ENCODE results near the gene FZD8.
A peak's percentile ranks its signal among the peaks of the same experiment; 100 is the strongest.

Gene FZD8

DNA sequence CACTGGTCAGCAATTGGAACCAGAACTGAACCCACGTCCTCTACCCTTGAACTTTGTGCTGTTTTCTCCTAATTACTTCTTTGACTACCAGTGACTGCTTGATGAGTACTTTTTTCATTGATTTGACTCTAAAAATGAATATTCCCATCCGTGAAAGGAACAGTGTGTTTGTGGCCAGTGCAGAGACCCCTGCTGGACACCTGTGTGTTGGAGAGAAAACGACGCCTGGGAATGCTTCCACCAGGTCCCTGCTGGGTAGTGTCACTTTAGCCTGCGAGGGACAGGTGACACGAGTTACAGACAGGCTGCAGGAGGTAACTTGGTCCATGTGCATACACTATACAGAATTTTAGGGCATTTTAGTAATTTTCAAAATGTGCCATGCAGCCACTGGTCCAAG, 43.7 kb downstream of the FZD8 start:
- POLR2A ChIA-PET = no interaction called here
- TF ChIP-seq SP1 (IDR thresholded peaks at IDR 0.05) (no peak), TARDBP (IDR thresholded peaks at IDR 0.05) (no peak), CTBP1 (IDR thresholded peaks at IDR 0.05; ENCODE audit: borderline replicate concordance) (no peak), L3MBTL2 (conservative IDR thresholded peaks at IDR 0.05) (no peak), BHLHE40 (IDR thresholded peaks at IDR 0.05; ENCODE audit: borderline replicate concordance) (no peak), FOXK2 (IDR thresholded peaks at IDR 0.05) (no peak), ELF4 (IDR thresholded peaks at IDR 0.05) (no peak), ARNT (IDR thresholded peaks at IDR 0.05) (no peak), FOXM1 (IDR thresholded peaks at IDR 0.05; ENCODE audit: borderline replicate concordance) (no peak)
- TF ChIP-seq, protein P1, sequence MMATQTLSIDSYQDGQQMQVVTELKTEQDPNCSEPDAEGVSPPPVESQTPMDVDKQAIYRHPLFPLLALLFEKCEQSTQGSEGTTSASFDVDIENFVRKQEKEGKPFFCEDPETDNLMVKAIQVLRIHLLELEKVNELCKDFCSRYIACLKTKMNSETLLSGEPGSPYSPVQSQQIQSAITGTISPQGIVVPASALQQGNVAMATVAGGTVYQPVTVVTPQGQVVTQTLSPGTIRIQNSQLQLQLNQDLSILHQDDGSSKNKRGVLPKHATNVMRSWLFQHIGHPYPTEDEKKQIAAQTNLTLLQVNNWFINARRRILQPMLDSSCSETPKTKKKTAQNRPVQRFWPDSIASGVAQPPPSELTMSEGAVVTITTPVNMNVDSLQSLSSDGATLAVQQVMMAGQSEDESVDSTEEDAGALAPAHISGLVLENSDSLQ (IDR thresholded peaks at IDR 0.05) = no peak
- CTCF ChIA-PET = no interaction called here
- peak; percentile 14 for DNase-seq (ENCODE audit: extremely low spot score)

DNA sequence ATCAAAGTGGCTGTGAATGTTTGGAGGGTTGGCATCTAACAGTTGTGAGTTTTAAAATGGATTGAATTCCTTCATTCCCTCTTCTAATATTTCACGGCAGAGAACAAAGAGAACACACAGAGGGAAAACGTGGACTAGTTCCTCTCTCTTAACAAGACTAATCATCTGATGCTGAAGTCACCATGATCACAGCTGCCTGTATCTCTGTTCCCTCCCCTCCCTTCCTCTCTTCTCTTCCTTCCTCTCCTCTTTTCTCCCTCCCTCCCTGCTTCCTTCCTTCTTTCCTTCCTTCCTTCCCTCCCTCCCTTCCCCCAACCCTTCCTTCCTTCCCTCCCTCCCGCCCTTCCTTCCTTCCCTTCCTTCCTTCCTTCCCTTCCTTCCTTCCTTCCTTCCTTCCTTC, 47.0 kb downstream of the FZD8 start:
- ChIA-PET CTCF (no interaction called here), POLR2A (no interaction called here)
- DNase-seq (ENCODE audit: extremely low spot score) = no peak
- no peak for TF ChIP-seq FOXK2 (IDR thresholded peaks at IDR 0.05)
- no peak for TF ChIP-seq ARNT (IDR thresholded peaks at IDR 0.05)
- TF ChIP-seq, protein P1 (IDR thresholded peaks at IDR 0.05) = no peak
- no peak for TF ChIP-seq SUZ12 (IDR thresholded peaks at IDR 0.05)
- no peak for TF ChIP-seq HDGF (IDR thresholded peaks at IDR 0.05; ENCODE audit: borderline replicate concordance)
- no peak for TF ChIP-seq FOXM1 (IDR thresholded peaks at IDR 0.05; ENCODE audit: borderline replicate concordance)
- no peak for TF ChIP-seq LEF1 (IDR thresholded peaks at IDR 0.05; ENCODE audit: borderline replicate concordance)
- no peak for TF ChIP-seq BHLHE40 (IDR thresholded peaks at IDR 0.05; ENCODE audit: borderline replicate concordance)

DNA sequence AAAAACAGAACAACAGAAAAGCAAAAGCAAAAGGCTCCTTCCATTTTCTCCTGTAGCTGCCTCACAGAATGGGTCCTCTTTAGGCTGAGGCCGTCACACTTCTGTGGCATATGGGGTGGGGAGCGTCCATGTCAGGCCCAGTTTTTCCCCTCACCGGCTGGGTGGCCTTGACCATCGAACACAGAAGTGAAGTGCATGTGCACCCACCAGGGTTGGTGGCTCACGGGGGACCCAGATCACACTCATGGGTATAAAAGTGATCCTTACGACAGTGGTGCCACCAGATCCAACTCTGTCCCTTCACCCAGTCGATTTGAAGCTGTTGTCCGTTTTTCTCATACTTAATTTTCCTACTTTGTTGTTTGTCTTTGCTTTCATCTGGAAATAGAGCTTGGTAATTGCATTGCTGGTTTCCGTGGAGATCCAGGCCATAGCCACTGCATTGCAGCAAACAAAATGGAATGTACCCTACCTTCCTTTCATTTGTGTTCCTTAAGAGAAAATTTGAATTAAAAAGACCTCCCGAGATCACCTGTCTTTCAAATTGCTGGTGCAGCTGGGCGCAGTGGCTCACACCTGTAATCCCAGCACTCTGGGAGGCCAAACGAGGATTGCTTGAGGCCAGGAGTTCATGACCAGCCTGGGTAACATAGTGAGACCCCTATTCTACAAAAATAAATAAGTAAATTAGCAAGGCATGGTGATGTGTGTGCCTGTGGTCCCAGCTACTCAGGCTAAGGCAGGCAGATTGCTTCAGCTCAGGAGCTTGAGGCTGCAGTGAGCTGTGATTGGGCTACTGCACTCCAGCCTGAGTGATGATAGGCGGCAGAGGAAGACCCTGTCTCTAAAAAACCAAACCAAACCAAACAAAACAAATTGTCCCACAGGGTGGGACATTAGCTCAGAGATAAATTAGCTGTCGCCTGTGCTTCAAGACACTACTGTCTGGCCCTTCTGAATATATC, 47.7 kb downstream of the FZD8 start:
- ChIA-PET CTCF (no interaction called here), POLR2A (no interaction called here)
- no peak for DNase-seq (ENCODE audit: extremely low spot score)
- TF ChIP-seq ELF4 (IDR thresholded peaks at IDR 0.05) (no peak), ARNT (IDR thresholded peaks at IDR 0.05) (no peak), ZNF384 (IDR thresholded peaks at IDR 0.05) (no peak), FOXM1 (IDR thresholded peaks at IDR 0.05; ENCODE audit: borderline replicate concordance) (no peak), FOXK2 (IDR thresholded peaks at IDR 0.05) (no peak)
- TF ChIP-seq, protein P1 (IDR thresholded peaks at IDR 0.05) = no peak

DNA sequence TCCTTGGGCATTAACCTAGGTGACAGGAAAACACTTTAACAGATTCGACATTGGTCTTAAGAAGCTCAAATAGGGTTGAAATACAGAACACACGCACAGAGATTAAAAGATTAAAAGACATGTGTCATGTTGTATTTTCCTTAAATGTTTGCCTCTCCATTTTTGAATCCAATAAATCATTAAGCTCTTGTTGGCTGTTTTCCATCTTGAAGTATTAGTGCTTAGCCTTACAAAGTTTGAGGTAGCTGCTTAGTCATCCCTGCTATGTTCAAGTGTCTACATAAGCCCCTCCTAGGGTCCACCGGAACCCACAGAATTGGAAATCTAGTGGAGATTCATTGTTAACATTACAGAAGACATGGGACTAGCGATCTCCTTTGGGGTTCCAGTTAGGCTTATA, 49.7 kb downstream of the FZD8 start:
- ChIA-PET POLR2A (no interaction called here), CTCF (interaction anchor here (1.6 kb wide), 1 partner anchor 17 kb away, joined by 3 read pairs; no protein-coding TSS in a partner anchor)
- TF ChIP-seq HDGF (IDR thresholded peaks at IDR 0.05; ENCODE audit: borderline replicate concordance) = no peak
- TF ChIP-seq SUZ12 (IDR thresholded peaks at IDR 0.05) = no peak
- no peak for TF ChIP-seq ARNT (IDR thresholded peaks at IDR 0.05)
- no peak for TF ChIP-seq FOXA1 (IDR thresholded peaks at IDR 0.05)
- no peak for TF ChIP-seq ZNF384 (IDR thresholded peaks at IDR 0.05)
- no peak for DNase-seq (ENCODE audit: extremely low spot score)

DNA sequence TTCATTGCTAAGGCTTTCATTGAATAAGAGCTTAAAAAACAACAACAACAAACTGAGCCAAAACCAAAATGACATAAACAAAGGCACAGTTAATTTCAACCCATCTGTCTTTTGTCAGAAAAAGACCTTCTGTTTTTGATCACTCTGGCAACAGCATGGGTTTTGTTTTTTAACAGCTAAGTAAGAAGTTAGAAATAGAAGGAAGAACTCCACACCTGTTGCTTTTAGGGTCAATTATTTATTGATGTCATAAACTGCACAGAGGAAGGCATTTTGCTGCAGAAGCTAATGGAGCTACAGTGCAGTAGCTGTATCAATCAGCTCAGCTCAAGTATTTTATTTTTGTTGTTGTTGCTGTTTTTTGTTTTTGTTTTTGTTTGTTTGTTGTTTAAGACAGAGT, 53.3 kb downstream of the FZD8 start:
- DNase-seq (ENCODE audit: extremely low spot score) = no peak
- no peak for TF ChIP-seq SP1 (IDR thresholded peaks at IDR 0.05)
- TF ChIP-seq FOXA1 (IDR thresholded peaks at IDR 0.05) = no peak
- TF ChIP-seq, protein P1 (IDR thresholded peaks at IDR 0.05) = no peak
- no peak for TF ChIP-seq FOXK2 (IDR thresholded peaks at IDR 0.05)
- no peak for TF ChIP-seq LEF1 (IDR thresholded peaks at IDR 0.05; ENCODE audit: borderline replicate concordance)
- TF ChIP-seq BHLHE40 (IDR thresholded peaks at IDR 0.05; ENCODE audit: borderline replicate concordance) = no peak
- TF ChIP-seq SUZ12 (IDR thresholded peaks at IDR 0.05) = no peak
- CTCF ChIA-PET = interaction anchor here (1.2 to 1.3 kb wide), 3 partner anchors 8 to 26 kb away, joined by 3 to 6 read pairs (median 3); no protein-coding TSS in a partner anchor
- POLR2A ChIA-PET = no interaction called here
